Prostate gland (tissue), 2 donors: Measurements from ENCODE around the gene DNAJC3. TPM values are rescaled to one million over a fixed set of nuclear protein-coding genes. Genes with fewer than 3 reads are reported as not detected.
"Not testable (repeated sequence)": the region's sequence is repeated elsewhere in the genome, so short reads cannot be mapped to it uniquely, and the experiment has no call there.

Experiments used
- DNase-seq: peaks from one replicate; pipeline ENCODE4 v3.0.0-alpha.2; 2019; ENCODE audit warnings: low spot score
- H3K27ac ChIP-seq, 2 donors: fragments of 200-600 bp; sonication (generic); 2 replicates each; pipeline ENCODE4 v1.5.1; 2017 to 2019
- H3K27me3 ChIP-seq: fragments of 200-600 bp; sonication (generic); replicated peaks from 2 replicates; pipeline ENCODE4 v1.5.1; 2019; ENCODE audit not compliant: insufficient read depth
- H3K36me3 ChIP-seq, 2 donors: fragments of 200-600 bp; sonication (generic); 1 replicate in 1 of 2; 2 replicates in 1 of 2; pipeline versions ENCODE4 v1.5.1 to v1.8.1; 2017 to 2019
- H3K4me1 ChIP-seq: fragments of 200-600 bp; sonication (generic); replicated peaks from 2 replicates; pipeline ENCODE4 v1.5.1; 2019
- H3K4me3 ChIP-seq, 2 donors: fragments of 200-600 bp; sonication (generic); 2 replicates each; pipeline ENCODE4 v1.5.1; 2017 to 2019
- H3K9me3 ChIP-seq: fragments of 200-600 bp; sonication (generic); 2 replicates; pipeline ENCODE4 v1.5.1; 2017
- POLR2A ChIP-seq: fragments of 450-650 bp; IDR thresholded peaks from one replicate; pipeline ENCODE4 v1.6.1; 2016; ENCODE audit warnings: antibody characterized with exemption, mild to moderate bottlenecking
- POLR2AphosphoS5 ChIP-seq: sonication (generic); formaldehyde crosslinking; IDR thresholded peaks from one replicate; pipeline ENCODE4 v1.6.1; 2017; ENCODE audit warnings: antibody characterized with exemption
- WGBS: methylation state at CpG from one replicate; pipeline ENCODE4 v1.1.5; 2018; 5-methylcytosine and 5-hydroxymethylcytosine counted together
- intact Hi-C: fragments of 100-400 bp; cut with DNase I; formaldehyde crosslinking; loops from one replicate; pipeline ENCODE4 v1.14.2; 2022
- total RNA-seq, 2 donors: library from RNA; depleted of rRNA; stranded (reverse); fragments of >200 nt; gene quantifications; one replicate each; pipeline ENCODE4 v1.1.0, GENCODE V29; 2016
- TF ChIP-seq, protein P1 (sequence below), 4 experiments: fragments of 200-600 bp in 2 of 4; fragments of 450-650 bp in 2 of 4; sonication (generic) in 2 of 4; IDR thresholded peaks; 1 replicate in 3 of 4; 2 replicates in 1 of 4; pipeline ENCODE4 v1.5.1; 2016 to 2019; ENCODE audit warnings: antibody characterized with exemption in 4 of 4, mild to moderate bottlenecking in 2 of 4, moderate library complexity in 2 of 4

DNAJC3 gene
- total RNA-seq, 2 donors from 2014 or later: 44.7 to 106 TPM

DNA sequence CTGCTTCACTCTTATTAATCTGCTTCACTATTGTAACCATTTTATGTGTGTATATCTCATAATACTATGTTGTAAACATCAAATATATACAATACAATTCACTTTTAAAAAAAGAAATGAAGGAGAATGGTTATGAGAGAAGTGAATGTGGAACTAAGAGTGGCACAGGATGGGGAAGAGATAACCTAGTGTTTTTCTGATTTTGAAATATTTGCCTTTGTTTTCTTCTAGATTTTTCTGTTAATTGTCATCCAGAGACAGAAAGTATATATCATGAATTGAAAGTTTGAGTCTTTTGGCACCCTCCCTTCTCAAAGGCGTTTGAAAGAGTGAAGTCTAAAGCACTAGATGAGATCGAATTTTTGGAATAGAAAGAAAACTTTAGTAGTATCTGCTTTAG, 2.8 kb downstream of the DNAJC3 start:
- WGBS: 32% methylated on average over 2 of the region's 2 CpGs
- Histone ChIP-seq H3K9me3 (no peaks in the 10 kb centered on the region), H3K27me3 (no peaks in the 10 kb centered on the region), H3K4me1 (no peaks in the 10 kb centered on the region), H3K4me3 (no peak overlapping the region), H3K27ac (no peak overlapping the region), H3K36me3 (no peaks in the 10 kb centered on the region)
- intact Hi-C loops: no loop called here
- no peak for TF ChIP-seq POLR2A
- no peak for TF ChIP-seq POLR2AphosphoS5
- TF ChIP-seq, protein P1, sequence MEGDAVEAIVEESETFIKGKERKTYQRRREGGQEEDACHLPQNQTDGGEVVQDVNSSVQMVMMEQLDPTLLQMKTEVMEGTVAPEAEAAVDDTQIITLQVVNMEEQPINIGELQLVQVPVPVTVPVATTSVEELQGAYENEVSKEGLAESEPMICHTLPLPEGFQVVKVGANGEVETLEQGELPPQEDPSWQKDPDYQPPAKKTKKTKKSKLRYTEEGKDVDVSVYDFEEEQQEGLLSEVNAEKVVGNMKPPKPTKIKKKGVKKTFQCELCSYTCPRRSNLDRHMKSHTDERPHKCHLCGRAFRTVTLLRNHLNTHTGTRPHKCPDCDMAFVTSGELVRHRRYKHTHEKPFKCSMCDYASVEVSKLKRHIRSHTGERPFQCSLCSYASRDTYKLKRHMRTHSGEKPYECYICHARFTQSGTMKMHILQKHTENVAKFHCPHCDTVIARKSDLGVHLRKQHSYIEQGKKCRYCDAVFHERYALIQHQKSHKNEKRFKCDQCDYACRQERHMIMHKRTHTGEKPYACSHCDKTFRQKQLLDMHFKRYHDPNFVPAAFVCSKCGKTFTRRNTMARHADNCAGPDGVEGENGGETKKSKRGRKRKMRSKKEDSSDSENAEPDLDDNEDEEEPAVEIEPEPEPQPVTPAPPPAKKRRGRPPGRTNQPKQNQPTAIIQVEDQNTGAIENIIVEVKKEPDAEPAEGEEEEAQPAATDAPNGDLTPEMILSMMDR (IDR thresholded peaks at IDR 0.05): no peak
- DNase-seq: no peak

DNA sequence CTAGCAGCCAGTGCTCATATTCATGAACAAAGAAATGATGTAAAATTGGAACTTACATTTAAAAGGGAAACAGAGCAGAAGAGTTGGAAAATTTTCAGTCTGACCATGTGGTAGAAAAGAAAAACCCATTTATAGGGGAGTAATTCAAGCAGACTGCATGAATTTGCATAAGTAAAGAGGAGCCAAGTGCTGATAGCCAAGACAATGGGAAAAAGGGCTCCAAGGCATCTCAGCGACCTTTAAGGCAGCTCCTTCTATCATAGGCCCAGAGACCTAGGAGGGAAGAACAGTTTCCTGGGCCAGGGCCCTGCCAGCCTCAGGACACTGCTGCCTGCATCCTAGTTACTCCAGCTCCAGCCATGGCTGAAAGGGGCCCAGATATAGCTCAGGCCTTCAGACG, 7.5 kb downstream of the DNAJC3 start:
- Histone ChIP-seq H3K27ac (no peak overlapping the region), H3K36me3 (no peaks in the 10 kb centered on the region), H3K4me3 (no peak overlapping the region), H3K27me3 (no peaks in the 10 kb centered on the region), H3K4me1 (no peaks in the 10 kb centered on the region), H3K9me3 (no peaks in the 10 kb centered on the region)
- 81% methylated on average over 2 of the region's 2 CpGs for WGBS
- no peak for DNase-seq
- TF ChIP-seq POLR2A: no peak
- TF ChIP-seq, protein P1 (IDR thresholded peaks at IDR 0.05): no peak
- no peak for TF ChIP-seq POLR2AphosphoS5
- intact Hi-C loops: no loop called here

DNA sequence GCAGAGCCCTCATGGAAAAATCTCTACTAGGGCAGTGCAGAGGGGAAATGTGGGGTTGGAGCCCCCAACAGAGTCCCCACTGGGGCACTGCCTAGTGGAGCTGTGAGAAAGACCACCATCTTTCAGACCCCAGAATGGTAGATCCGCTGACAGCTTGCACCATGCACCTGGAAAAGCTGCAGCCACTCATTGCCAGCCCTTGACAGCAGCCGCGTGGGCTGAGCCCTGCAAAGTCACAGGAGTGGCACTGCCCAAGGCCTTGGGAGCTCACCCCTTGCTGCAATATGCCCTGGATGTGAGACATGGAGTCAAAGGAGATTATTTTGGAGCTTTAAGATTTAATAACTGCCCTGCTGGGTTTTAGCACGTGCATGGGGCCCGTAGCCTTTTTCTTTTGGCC, 8.0 kb downstream of the DNAJC3 start:
- H3K9me3 ChIP-seq, H3K4me1 ChIP-seq, H3K27ac ChIP-seq, DNase-seq, intact Hi-C loops, H3K27me3 ChIP-seq, H3K4me3 ChIP-seq, H3K36me3 ChIP-seq: not testable (repeated sequence)
- WGBS: 76% methylated on average over 5 of the region's 5 CpGs

DNA sequence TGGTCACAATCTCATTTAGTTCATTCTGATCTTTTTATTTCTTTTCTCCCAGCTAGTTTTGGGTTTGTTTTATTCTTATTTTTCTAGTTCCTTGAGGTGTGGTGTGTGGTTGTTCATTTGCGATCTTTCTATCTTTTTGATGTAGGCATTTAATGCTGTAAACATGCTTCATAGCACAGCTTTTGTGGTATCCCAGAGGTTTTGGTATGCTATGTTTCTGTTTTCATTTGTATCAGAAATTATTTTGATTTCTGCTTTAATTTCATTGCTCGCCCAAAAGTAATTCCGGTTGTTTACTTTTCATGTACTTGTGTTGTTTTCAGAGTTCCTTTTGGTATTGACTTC, 12.6 kb downstream of the DNAJC3 start:
- Histone ChIP-seq H3K36me3 (no peaks in the 10 kb centered on the region), H3K9me3 (no peaks in the 10 kb centered on the region), H3K4me1 (no peaks in the 10 kb centered on the region), H3K4me3 (no peak overlapping the region), H3K27me3 (no peaks in the 10 kb centered on the region), H3K27ac (no peak overlapping the region)
- intact Hi-C loops: no loop called here
- TF ChIP-seq, protein P1 (IDR thresholded peaks at IDR 0.05): no peak
- no peak for TF ChIP-seq POLR2AphosphoS5
- no peak for TF ChIP-seq POLR2A
- no peak for DNase-seq
- 90% methylated on average over 3 of the region's 3 CpGs for WGBS

DNA sequence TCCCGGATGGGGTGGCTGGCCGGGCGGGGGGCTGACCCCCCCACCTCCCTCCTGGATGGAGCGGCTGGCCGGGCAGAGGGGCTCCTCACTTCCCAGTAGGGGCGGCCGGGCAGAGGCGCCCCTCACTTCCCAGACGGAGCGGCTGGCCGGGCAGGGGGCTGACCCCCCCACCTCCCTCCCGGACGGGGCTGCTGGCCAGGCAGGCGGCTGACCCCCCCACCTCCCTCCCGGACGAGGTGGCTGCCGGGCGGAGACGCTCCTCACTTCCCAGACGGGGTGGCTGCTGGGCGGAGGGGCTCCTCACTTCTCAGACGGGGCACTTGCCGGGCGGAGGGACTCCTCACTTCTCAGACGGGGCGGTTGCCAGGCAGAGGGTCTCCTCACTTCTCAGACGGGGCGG, 14.0 kb downstream of the DNAJC3 start:
- H3K9me3 ChIP-seq, DNase-seq, intact Hi-C loops, H3K36me3 ChIP-seq, H3K27me3 ChIP-seq, H3K27ac ChIP-seq, H3K4me1 ChIP-seq, H3K4me3 ChIP-seq: not testable (repeated sequence)
- WGBS: 96% methylated on average over 21 of the region's 28 CpGs

DNA sequence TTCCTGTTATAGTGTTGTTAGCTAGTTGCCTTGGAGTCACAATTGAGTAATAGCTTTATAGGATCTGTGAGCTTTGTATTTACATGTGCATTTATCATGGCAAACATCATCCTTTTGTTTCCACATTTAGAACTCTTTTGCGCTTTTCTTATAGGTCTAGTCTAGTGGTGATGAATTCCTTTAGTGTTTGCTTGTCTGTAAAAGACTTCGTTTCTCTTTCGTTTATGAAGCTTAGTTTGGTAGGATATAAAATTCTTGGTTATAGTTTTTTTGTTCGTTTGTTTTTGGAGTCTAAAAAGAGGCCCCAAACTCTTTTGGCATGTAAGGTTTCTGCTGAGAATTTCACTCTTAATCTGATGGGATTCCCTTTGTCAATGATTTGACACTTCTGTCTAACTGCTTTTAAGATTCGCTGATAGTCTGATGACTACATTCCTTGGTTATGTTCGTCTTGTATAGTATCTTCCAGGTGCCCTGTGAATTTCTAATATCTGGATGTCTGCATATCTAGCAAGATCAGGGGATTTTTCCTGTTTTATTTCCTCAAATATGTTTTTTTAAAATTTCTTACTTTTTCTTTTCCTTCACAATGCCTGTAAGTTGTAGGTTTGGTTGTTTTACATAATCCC, 20.2 kb downstream of the DNAJC3 start:
- H3K27ac ChIP-seq: no peak overlapping the region
- H3K27me3 ChIP-seq: no peaks in the 10 kb centered on the region
- DNase-seq: no peak
- intact Hi-C loops: no loop called here
- H3K9me3 ChIP-seq: no peaks in the 10 kb centered on the region
- H3K4me3 ChIP-seq: no peak overlapping the region
- no peaks in the 10 kb centered on the region for H3K36me3 ChIP-seq
- TF ChIP-seq POLR2AphosphoS5: no peak
- no peak for TF ChIP-seq POLR2A
- TF ChIP-seq, protein P1 (IDR thresholded peaks at IDR 0.05): no peak
- no peaks in the 10 kb centered on the region for H3K4me1 ChIP-seq
- 84% methylated on average over 6 of the region's 6 CpGs for WGBS
